ENCODE results near the gene FAM199X.
"Not testable (repeated sequence)": the region's sequence is repeated elsewhere in the genome, so short reads cannot be mapped to it uniquely, and the experiment has no call there.

The FAM199X gene

DNA sequence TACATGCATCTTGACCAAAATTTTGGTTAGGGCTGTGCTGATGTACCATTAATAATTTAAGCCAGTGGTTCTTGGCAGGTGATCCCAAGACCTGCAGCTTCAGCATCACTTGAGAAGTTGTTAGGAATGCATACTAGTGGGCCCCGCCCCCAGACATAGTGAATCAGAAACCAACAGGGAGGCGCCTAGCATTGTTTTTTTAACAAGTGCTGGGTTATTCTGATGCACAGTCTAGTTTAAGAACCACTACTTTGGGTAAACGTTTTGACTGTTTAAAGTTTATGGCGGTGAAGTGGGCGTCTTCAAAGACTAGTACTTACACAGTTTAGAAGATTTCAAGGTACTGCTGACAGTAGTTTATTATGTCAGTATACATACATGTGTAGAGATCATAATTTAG lies 23.6 kb downstream of the FAM199X start:
- DNase-seq (ENCODE audit: low read depth in 2 of 2), result no peak

- DNase-seq (ENCODE audit: low read depth in 2 of 2), result no peak
Observed at GRCh38 chrX:104193485-104193884, 27.2 kb downstream of the FAM199X start.

- DNase-seq (ENCODE audit: low read depth in 2 of 2), result no peak
Observed at GRCh38 chrX:104195013-104195412, 28.8 kb downstream of the FAM199X start.

DNA sequence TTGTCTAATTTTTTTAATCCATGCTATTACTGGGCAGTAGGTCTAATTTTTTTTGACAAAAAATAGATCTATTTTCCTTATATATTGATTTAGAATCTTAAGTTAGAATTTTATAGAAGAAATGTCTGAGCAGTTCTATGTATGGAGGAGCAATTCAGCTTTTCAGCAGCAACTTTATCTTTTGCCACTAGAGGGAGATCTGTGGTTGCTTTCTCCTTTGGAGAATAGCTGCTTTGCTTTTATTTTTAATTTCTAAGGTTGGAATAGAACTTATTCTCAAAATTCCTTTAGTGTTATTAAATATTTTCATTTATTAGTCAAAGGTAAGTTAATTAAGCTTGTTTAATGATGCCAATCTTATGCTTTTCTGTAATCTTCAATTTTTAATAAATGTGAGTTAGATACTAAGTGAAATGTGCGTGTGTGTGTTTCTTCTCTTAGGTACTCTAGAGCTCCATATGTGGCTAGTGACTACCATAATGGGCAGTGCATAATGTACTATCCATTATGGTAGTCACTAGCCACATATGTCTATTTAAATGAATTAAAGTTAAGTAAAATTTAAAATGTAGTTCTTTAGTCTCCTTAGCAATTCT lies 29.3 kb downstream of the FAM199X start:
- DNase-seq (ENCODE audit: low read depth in 2 of 2), result peak in 1 of 2 donors; percentile 2

GRCh38 chrX:104205548-104205947 lies 39.3 kb downstream of the FAM199X start:
- DNase-seq (ENCODE audit: low read depth in 2 of 2), result no peak

GRCh38 chrX:104211187-104211586 lies 44.9 kb downstream of the FAM199X start:
- DNase-seq (ENCODE audit: low read depth in 2 of 2), result no peak

DNA sequence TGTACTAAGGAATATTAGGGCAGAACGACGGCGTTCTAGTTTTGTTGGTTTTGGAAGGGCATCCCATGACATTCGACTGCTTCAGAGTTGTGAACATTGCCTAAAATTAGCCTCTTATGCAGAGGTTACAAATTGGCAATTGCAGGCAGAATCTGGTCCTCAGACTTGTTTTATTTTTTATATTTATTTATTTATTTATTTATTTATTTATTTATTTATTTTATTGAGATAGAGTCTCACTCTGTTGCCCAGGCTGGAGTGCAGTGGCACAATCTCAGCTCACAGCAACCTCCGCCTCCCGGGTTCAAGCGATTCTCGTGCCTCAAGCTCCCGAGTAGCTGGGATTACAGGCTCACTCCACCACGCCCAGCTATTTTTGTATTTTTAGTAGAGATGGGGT lies 63.8 kb downstream of the FAM199X start:
- DNase-seq (ENCODE audit: low read depth in 2 of 2), result not testable (repeated sequence)
